GM18868 (cell line): Measurements from ENCODE around the gene PUS3.
"Not testable (repeated sequence)": the region's sequence is repeated elsewhere in the genome, so short reads cannot be mapped to it uniquely, and the experiment has no call there.

Experiments
- ATAC-seq: cut with Tn5 transposase; IDR thresholded peaks from one replicate; pipeline ENCODE4 v1.9.1; 2021; ENCODE audit warnings: mild to moderate bottlenecking, moderate library complexity; ENCODE audit not compliant: unreplicated experiment

PUS3 gene

GRCh38 chr11:125922156-125922555 lies 19.1 kb upstream of the PUS3 start:
- no peak for ATAC-seq

- ATAC-seq = no peak
Measured at GRCh38 chr11:125921042-125921441, 18.0 kb upstream of the PUS3 start.

- ATAC-seq = no peak
Measured at GRCh38 chr11:125918140-125918840, 15.3 kb upstream of the PUS3 start.

GRCh38 chr11:125916683-125917347 lies 13.8 kb upstream of the PUS3 start:
- ATAC-seq = no peak

GRCh38 chr11:125914601-125915000 lies 11.6 kb upstream of the PUS3 start:
- not testable (repeated sequence) for ATAC-seq

- ATAC-seq = no peak
Measured at GRCh38 chr11:125910226-125910849, 7.3 kb upstream of the PUS3 start.

GRCh38 chr11:125904678-125905077 lies 1.7 kb upstream of the PUS3 start:
- no peak for ATAC-seq

GRCh38 chr11:125903711-125904659 lies 979 bp upstream of the PUS3 start, which contains the start of gene DDX25:
TSS of gene DDX25 (plus strand) at chr11:125904508. CDS start at chr11:125904518, 10 bp downstream.
- no peak for ATAC-seq

- ATAC-seq = no peak
Measured at GRCh38 chr11:125902277-125902926, 604 bp downstream of the PUS3 start.

GRCh38 chr11:125901872-125902271 lies 1.1 kb downstream of the PUS3 start:
- ATAC-seq = no peak

GRCh38 chr11:125892994-125893393 lies 10.0 kb downstream of the PUS3 start:
- ATAC-seq = no peak

- ATAC-seq = no peak
Measured at GRCh38 chr11:125892071-125892470, 10.9 kb downstream of the PUS3 start.

GRCh38 chr11:125890447-125891100 lies 12.4 kb downstream of the PUS3 start:
- no peak for ATAC-seq

GRCh38 chr11:125887373-125888324 lies 15.4 kb downstream of the PUS3 start, which contains the start of gene HYLS1:
TSS of gene HYLS1 (plus strand) at chr11:125887668. CDS start at chr11:125899369, 11,701 bp downstream.
- ATAC-seq = peak; percentile 84

- ATAC-seq = peak; percentile 19
Measured at GRCh38 chr11:125886997-125887372, 16.0 kb downstream of the PUS3 start.

GRCh38 chr11:125883375-125883774 lies 19.6 kb downstream of the PUS3 start:
- ATAC-seq = no peak

- no peak for ATAC-seq
Measured at GRCh38 chr11:125881291-125881690, 21.7 kb downstream of the PUS3 start.

- ATAC-seq = peak; percentile 70
Measured at GRCh38 chr11:125874556-125875124, 28.4 kb downstream of the PUS3 start.
